ENCODE measurements around the gene FUT8. TPM values are rescaled to one million over a fixed set of nuclear protein-coding genes. Genes with fewer than 3 reads are reported as not detected.
"Not testable (repeated sequence)": the region's sequence is repeated elsewhere in the genome, so short reads cannot be mapped to it uniquely, and the experiment has no call there.

The FUT8 gene
- total RNA-seq, 2 donors from 2014 or later = 49.6 to 59.8 TPM

DNA sequence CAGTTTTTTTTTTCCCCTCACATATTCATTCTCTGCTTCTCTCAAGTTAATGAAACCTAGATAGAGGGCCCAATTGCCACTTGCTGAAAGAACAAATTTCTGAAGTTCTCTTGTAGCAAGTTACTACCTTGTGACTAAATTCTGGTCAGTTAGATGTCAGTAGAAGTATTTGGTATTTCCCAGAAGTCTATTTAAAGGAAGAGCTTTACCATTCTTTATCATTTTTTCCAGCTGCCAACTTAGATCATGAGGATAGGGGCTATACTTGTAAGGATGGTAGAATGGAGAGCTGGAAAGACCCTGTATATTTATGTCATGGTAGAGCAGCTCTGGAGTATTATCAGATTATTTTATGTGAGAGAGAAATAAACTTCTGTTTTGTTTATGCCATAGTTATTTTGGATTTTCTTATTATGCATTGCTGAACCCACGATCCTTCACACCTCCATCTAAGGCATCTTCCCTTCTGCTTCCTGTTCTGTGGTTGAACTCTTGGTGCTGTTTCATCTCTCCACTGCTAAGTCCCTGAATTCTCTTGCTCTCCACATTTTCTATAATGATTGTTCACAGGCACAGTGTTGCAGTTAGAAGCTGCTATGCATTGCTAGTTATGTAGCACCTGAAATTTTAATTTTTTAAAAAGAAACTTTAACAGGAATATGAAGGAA is 25.9 kb downstream of the FUT8 start:
- Mint-ChIP-seq H3K36me3 (ENCODE audit: insufficient read depth in 2 of 2) (peaks cover 7 to 19% of the 10 kb centered on the region in 2 donors), H3K4me1 (ENCODE audit: low read depth) (peaks cover 40% of the 10 kb centered on the region), H3K4me3 (peak overlapping the region; percentile 31 to 76), H3K9me3 (peaks cover 1 to 2% of the 10 kb centered on the region in 2 donors), H3K27ac (peak overlapping the region; percentile 92), H3K27me3 (ENCODE audit: low read depth) (no peaks in the 10 kb centered on the region)
- no peak for DNase-seq
- peak; percentile 67 to 73 for ATAC-seq (replicated peaks in 1 of 2)

DNA sequence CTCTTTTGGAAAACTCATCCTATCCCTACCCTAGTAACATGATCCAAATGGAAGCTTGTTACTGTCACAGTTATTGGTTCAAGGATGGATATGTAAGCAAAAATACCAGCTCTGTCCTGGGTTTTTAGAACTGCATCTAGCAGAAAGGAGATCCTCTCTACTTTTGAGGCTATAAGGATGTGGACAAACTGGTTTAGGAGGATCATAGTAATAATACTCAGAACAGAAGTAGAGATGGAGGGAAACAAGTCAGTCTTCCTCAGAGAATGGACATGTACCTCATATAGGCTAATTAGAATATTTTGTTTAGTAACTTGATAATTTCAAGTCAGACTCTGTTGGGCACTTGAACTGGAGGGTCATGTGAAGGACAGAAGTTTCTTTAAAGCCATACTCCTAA is 26.6 kb downstream of the FUT8 start:
- H3K27ac Mint-ChIP-seq = peak overlapping the region; percentile 2
- DNase-seq (no peak), ATAC-seq (replicated peaks in 1 of 2) (no peak)
- H3K27me3 Mint-ChIP-seq (ENCODE audit: low read depth) = no peaks in the 10 kb centered on the region
- H3K4me3 Mint-ChIP-seq = peak overlapping the region in 1 of 2 donors; percentile 9
- peaks cover 1 to 2% of the 10 kb centered on the region in 2 donors for H3K9me3 Mint-ChIP-seq
- peaks cover 41% of the 10 kb centered on the region for H3K4me1 Mint-ChIP-seq (ENCODE audit: low read depth)
- H3K36me3 Mint-ChIP-seq (ENCODE audit: insufficient read depth in 2 of 2) = peaks cover 7 to 21% of the 10 kb centered on the region in 2 donors

DNA sequence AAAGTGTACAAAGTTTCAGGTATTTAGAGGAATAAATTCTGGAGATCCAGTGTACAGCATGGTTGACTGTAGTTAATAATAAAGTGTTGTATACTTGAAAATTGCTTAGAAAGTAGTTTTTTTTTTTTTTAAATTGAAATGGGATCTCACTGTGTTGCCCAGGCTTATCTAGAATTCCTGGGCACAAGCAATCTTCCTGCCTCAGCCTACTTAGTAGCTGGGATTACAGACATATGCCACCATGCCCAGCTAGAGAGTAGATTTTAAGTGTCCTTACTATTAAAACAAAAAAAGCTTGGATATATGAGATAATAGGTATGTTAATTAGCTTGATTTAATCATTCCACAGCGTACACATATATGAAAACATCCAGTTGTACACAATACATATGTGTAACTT is 27.7 kb downstream of the FUT8 start:
- Mint-ChIP-seq H3K9me3 (peaks cover 0 to 2% of the 10 kb centered on the region in 2 donors), H3K36me3 (ENCODE audit: insufficient read depth in 2 of 2) (peaks cover 3 to 22% of the 10 kb centered on the region in 2 donors), H3K27me3 (ENCODE audit: low read depth) (no peaks in the 10 kb centered on the region), H3K4me3 (no peak overlapping the region), H3K27ac (no peak overlapping the region), H3K4me1 (ENCODE audit: low read depth) (peaks cover 43% of the 10 kb centered on the region)
- no peak for ATAC-seq (replicated peaks in 1 of 2)
- DNase-seq = no peak

- ATAC-seq (replicated peaks in 1 of 2) (peak; percentile 66 to 77), DNase-seq (no peak)
- Mint-ChIP-seq H3K27ac (peak overlapping the region; percentile 76), H3K27me3 (ENCODE audit: low read depth) (no peaks in the 10 kb centered on the region), H3K9me3 (peaks cover 0 to 2% of the 10 kb centered on the region in 2 donors), H3K4me1 (ENCODE audit: low read depth) (peaks cover 32% of the 10 kb centered on the region), H3K4me3 (peak overlapping the region in 1 of 2 donors; percentile 4), H3K36me3 (ENCODE audit: insufficient read depth in 2 of 2) (peaks cover 3 to 19% of the 10 kb centered on the region in 2 donors)
Observed at GRCh38 chr14:65444230-65444629, 31.7 kb downstream of the FUT8 start.

DNA sequence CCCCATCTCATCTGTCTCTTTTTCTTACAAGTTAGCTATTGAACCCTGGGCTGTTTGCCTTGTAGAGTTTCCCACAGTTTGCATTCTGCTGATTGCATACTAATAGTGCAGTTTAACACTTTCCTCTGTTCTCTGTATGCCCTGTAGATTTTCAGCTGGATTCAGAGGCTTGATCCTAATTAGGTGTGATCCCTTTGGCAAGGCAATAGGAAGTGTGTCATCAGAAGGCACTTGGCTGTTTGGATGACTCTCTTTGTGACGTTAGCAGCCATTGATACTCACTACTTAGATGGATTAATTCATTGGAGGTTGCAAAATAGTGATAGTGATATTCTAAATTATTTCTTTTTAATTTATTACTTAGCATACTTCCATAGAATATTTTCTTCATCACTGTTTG is 33.6 kb downstream of the FUT8 start:
- no peak overlapping the region for H3K27ac Mint-ChIP-seq
- H3K27me3 Mint-ChIP-seq (ENCODE audit: low read depth) = no peaks in the 10 kb centered on the region
- ATAC-seq (replicated peaks in 1 of 2) (no peak), DNase-seq (no peak)
- peaks cover 4 to 21% of the 10 kb centered on the region in 2 donors for H3K36me3 Mint-ChIP-seq (ENCODE audit: insufficient read depth in 2 of 2)
- peaks cover 37% of the 10 kb centered on the region for H3K4me1 Mint-ChIP-seq (ENCODE audit: low read depth)
- H3K4me3 Mint-ChIP-seq = no peak overlapping the region
- H3K9me3 Mint-ChIP-seq = no peaks in the 10 kb centered on the region

DNA sequence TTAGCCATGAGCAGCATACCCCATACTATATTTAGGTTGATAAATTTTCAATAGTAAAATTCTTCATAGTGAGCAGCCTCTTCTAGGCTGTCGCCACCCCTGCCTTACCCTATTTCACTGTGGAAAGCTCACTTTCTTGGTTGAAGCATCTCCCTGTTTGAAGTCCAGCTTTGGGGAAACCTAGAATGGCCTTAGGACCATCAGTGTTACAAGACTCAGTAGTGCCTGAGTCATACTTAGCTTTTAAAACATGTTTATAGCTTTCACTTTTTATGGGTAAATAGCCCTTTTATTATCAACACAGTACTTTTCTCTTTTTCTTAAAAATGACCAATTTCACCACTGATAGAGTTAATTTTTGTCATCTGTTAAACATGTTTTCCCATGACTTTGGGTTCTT is 37.1 kb downstream of the FUT8 start:
- DNase-seq (no peak), ATAC-seq (replicated peaks in 1 of 2) (no peak)
- Mint-ChIP-seq H3K27me3 (ENCODE audit: low read depth) (no peaks in the 10 kb centered on the region), H3K4me1 (ENCODE audit: low read depth) (peaks cover 40% of the 10 kb centered on the region), H3K9me3 (peaks cover under 1 to 1% of the 10 kb centered on the region in 2 donors), H3K27ac (no peak overlapping the region), H3K4me3 (no peak overlapping the region), H3K36me3 (ENCODE audit: insufficient read depth in 2 of 2) (peaks cover 10 to 36% of the 10 kb centered on the region in 2 donors)

DNA sequence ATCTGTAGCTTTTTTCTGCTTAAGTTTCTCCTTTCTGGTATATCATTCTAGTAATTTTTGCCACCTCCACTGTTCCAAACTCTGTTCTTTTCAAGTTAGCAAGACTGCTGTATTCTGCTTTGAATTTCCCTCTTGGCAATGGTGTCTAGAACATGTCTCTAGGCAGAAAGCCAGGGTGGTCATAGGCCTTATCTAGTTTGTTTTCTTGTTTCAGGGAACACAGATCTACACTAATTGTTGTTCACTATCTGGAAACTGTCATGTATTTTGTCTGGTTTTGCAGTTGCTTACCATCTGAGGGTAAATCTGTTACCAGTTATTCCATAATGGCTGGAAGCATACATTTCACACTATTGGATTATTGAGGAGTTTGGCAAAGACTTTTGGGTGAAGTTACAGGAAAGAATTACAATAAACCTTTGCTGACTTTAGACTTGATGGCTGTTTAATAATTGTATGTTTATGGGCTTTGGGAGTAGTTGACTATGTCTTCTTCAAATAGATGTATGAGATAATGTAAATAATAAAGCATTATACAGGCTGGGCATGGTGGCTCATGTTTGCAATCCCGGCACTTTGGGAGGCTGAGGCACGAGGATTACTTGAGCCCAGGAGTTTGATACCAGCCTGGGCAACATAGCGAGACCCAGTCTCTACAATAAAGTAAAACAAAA is 41.4 kb downstream of the FUT8 start:
- peaks cover 20 to 53% of the 10 kb centered on the region in 2 donors for H3K36me3 Mint-ChIP-seq (ENCODE audit: insufficient read depth in 2 of 2)
- H3K27ac Mint-ChIP-seq = no peak overlapping the region
- DNase-seq (no peak), ATAC-seq (replicated peaks in 1 of 2) (no peak)
- peaks cover 1 to 7% of the 10 kb centered on the region in 2 donors for H3K9me3 Mint-ChIP-seq
- no peak overlapping the region for H3K4me3 Mint-ChIP-seq
- no peaks in the 10 kb centered on the region for H3K27me3 Mint-ChIP-seq (ENCODE audit: low read depth)
- peaks cover 20% of the 10 kb centered on the region for H3K4me1 Mint-ChIP-seq (ENCODE audit: low read depth)

DNA sequence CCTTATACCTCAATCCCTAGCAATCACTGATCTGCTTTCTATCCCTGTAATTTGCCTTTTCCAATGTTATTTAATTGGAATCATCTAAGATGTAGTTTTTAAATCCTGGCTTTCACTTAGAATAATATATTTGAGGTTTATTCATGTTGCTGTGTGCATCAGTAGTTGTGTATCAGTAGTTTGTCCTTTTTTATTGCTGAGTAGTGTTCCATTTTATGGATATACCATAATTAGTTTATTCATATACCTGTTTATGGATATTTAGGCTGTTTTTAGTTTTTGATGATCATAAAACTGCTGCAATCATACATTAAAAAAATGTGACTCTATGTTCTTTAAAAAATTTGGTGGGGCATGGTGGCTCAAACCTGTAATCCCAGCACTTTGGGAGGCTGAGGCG is 43.7 kb downstream of the FUT8 start:
- H3K4me1 Mint-ChIP-seq (ENCODE audit: low read depth) = peaks cover 30% of the 10 kb centered on the region
- H3K36me3 Mint-ChIP-seq (ENCODE audit: insufficient read depth in 2 of 2) = peaks cover 22 to 52% of the 10 kb centered on the region in 2 donors
- H3K27me3 Mint-ChIP-seq (ENCODE audit: low read depth) = no peaks in the 10 kb centered on the region
- peaks cover 1 to 7% of the 10 kb centered on the region in 2 donors for H3K9me3 Mint-ChIP-seq
- DNase-seq (no peak), ATAC-seq (replicated peaks in 1 of 2) (no peak)
- peak overlapping the region; percentile 58 for H3K27ac Mint-ChIP-seq
- no peak overlapping the region for H3K4me3 Mint-ChIP-seq

DNA sequence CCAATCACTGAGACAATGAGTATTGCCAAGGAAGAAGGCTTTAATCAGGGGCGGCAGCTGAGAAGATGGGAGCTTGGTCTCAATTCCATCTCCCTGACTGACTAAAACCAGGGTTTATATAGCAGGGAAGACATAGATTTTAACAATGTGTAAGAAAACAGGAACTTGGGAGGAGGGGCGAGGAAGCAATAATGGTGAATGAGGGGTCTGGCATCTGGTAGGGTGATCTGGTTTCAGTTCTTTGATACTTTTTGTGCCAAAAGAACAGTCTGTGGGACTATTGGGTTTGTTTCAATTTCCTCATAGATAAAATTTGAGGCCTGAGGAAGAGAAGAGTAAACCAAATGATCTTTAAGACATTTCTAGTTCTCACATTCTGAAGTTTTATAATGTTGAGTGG is 49.2 kb downstream of the FUT8 start:
- DNase-seq (no peak), ATAC-seq (replicated peaks in 1 of 2) (no peak)
- H3K27me3 Mint-ChIP-seq (ENCODE audit: low read depth) = no peaks in the 10 kb centered on the region
- H3K36me3 Mint-ChIP-seq (ENCODE audit: insufficient read depth in 2 of 2) = peaks cover 11 to 33% of the 10 kb centered on the region in 2 donors
- peak overlapping the region; percentile 66 to 78 for H3K4me3 Mint-ChIP-seq
- no peaks in the 10 kb centered on the region for H3K9me3 Mint-ChIP-seq
- peaks cover 48% of the 10 kb centered on the region for H3K4me1 Mint-ChIP-seq (ENCODE audit: low read depth)
- H3K27ac Mint-ChIP-seq = peak overlapping the region; percentile 77

DNA sequence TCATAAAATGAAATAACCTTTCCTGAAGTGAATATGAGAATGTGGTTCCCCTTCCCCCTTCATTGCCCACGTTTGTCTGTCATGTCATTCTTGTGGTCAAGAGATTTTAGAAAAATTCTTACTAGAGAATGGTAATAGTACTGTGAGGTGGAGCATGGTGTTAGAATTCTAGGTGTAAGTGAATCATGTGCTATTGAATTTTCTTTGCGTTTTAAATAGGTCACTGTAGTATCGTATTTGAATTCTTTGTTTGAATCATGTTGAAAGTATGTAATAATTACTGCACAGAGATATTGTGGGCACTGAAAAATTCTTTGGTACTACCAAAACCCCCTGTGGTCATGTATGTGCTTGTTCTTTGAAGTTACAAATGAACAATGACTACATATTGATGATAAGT is 49.9 kb downstream of the FUT8 start:
- Mint-ChIP-seq H3K27ac (peak overlapping the region; percentile 77), H3K4me1 (ENCODE audit: low read depth) (peaks cover 53% of the 10 kb centered on the region), H3K9me3 (no peaks in the 10 kb centered on the region), H3K27me3 (ENCODE audit: low read depth) (no peaks in the 10 kb centered on the region), H3K36me3 (ENCODE audit: insufficient read depth in 2 of 2) (peaks cover 9 to 30% of the 10 kb centered on the region in 2 donors), H3K4me3 (peak overlapping the region; percentile 66 to 78)
- ATAC-seq (replicated peaks in 1 of 2) (peak; percentile 95 to 96), DNase-seq (peak; percentile 35 to 43)

DNA sequence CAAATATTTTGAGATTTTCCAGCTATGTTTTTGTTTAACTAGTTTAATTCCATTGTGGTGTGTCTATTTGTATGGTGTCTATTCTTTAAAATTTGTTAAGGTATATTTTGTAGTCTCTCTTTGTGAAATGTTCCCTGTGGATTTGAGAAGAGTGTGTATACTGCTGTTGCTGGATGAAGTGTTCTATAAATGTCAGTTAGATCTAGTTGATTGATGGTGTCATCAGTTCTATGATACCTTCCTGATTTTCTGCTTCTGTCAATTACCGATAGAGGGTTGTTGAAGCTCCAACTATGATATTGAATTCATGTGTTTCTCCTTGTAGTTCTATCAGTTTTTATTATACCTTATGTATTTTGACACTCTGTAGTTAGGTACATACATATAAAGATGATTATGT is 53.1 kb downstream of the FUT8 start:
- Mint-ChIP-seq H3K36me3 (ENCODE audit: insufficient read depth in 2 of 2) (peaks cover 10 to 28% of the 10 kb centered on the region in 2 donors), H3K4me3 (no peak overlapping the region), H3K4me1 (ENCODE audit: low read depth) (peaks cover 65% of the 10 kb centered on the region), H3K27me3 (ENCODE audit: low read depth) (no peaks in the 10 kb centered on the region), H3K27ac (no peak overlapping the region), H3K9me3 (no peaks in the 10 kb centered on the region)
- no peak for ATAC-seq (replicated peaks in 1 of 2)
- no peak for DNase-seq

GRCh38 chr14:65467926-65468325 is 55.4 kb downstream of the FUT8 start:
- not testable (repeated sequence) for H3K4me3 Mint-ChIP-seq; H3K27me3 Mint-ChIP-seq (ENCODE audit: low read depth); H3K9me3 Mint-ChIP-seq; ATAC-seq (replicated peaks in 1 of 2); H3K27ac Mint-ChIP-seq; DNase-seq
- peaks cover 53% of the 10 kb centered on the region for H3K4me1 Mint-ChIP-seq (ENCODE audit: low read depth)
- H3K36me3 Mint-ChIP-seq (ENCODE audit: insufficient read depth in 2 of 2) = peaks cover 7 to 21% of the 10 kb centered on the region in 2 donors

DNA sequence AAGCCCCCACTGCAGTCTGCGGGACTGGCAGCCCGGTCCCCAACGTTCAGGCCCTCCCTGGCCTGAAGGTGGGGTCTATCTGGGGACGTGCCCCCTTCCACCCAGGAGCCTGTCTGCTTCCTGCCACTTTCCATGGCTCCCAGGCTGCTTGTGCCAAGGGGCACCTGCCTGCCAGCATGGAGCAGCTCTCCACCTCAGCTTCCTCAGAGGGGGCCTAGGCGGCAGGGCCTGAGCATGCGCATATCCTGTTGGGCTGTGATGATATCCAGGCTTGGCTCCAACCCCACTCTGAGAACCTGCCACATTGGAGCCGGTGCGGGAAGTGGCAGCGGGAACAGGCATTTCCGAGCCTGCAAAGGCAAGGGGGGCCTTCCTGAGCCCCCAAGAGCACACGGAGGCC is 57.4 kb downstream of the FUT8 start:
- ATAC-seq (replicated peaks in 1 of 2) = no peak
- Mint-ChIP-seq H3K36me3 (ENCODE audit: insufficient read depth in 2 of 2) (peaks cover 5 to 21% of the 10 kb centered on the region in 2 donors), H3K9me3 (no peaks in the 10 kb centered on the region), H3K4me1 (ENCODE audit: low read depth) (peaks cover 50% of the 10 kb centered on the region), H3K27ac (no peak overlapping the region), H3K27me3 (ENCODE audit: low read depth) (no peaks in the 10 kb centered on the region), H3K4me3 (no peak overlapping the region)
- DNase-seq = no peak

Data from activated T-cell treated with anti-CD3 and anti-CD28 coated beads, Interleukin-2, amount 50 U/mL, for 72 hours (primary cell).